ENCODE data around the gene TNFRSF1B.

TNFRSF1B gene

DNA sequence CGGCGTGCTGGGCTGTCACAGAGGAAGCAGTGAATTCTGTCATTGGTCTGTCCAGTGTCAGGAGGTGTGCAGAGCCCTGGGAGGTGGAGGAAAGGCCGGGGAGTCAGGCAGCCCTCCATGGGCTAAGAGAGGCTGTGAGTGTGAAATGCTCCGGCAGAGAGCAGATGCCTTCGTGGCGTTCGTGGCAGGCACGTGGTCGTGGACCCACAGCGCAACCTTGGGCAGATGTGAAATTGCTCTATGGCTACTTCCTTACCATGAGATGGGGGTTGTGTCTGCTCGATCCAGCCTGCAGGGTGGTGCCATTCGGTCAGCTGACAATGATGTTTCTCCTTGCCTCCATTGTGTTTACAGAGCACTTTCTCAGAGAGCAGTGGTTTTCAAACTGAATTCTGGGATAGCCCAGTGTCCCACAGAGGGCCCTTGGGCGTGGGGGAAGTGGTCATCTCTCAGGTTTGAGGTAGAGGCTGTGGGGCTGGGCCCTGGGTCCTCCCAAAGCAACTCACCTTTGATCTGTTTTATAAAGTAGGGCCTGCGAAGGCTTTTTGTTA, 27.9 kb downstream of the TNFRSF1B start:
- no peaks in the 10 kb centered on the region for H3K4me1 ChIP-seq (ENCODE audit: control insufficient read depth, insufficient read depth, low read length)
- H3K36me3 ChIP-seq (ENCODE audit: control insufficient read depth, insufficient read depth, low read length), result peaks cover 2% of the 10 kb centered on the region
- no peak overlapping the region for H3K9ac ChIP-seq (ENCODE audit: low read depth, low read length)
- no peaks in the 10 kb centered on the region for H3K27me3 ChIP-seq (ENCODE audit: control insufficient read depth, insufficient read depth, low read length)
- no peak overlapping the region for H3K4me3 ChIP-seq (ENCODE audit: low read depth, low read length)
- no peaks in the 10 kb centered on the region for H3K9me3 ChIP-seq (ENCODE audit: control insufficient read depth, insufficient read depth, low read length)

DNA sequence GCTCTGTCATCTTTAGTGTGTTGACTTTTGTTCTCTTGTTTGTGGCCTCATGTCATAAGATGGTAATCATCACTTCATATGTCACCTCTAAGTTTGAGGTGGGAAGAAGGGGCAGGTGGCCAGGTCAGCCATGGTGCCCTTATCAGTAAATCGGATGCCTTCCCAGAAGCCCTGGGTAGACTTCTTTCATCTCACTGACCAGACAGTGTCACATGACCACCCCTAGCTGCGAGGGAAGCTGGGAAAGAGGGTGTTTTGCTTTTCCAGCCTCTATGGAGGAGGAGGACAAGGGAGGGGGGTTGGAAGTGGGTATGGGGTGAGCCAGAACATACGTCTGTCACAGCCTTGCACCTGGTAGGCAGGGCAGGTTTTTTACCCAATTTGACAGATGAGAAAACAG, 28.6 kb downstream of the TNFRSF1B start:
- Histone ChIP-seq H3K4me1 (ENCODE audit: control insufficient read depth, insufficient read depth, low read length) (no peaks in the 10 kb centered on the region), H3K27me3 (ENCODE audit: control insufficient read depth, insufficient read depth, low read length) (no peaks in the 10 kb centered on the region), H3K36me3 (ENCODE audit: control insufficient read depth, insufficient read depth, low read length) (no peaks in the 10 kb centered on the region), H3K9ac (ENCODE audit: low read depth, low read length) (no peak overlapping the region), H3K4me3 (ENCODE audit: low read depth, low read length) (no peak overlapping the region), H3K9me3 (ENCODE audit: control insufficient read depth, insufficient read depth, low read length) (no peaks in the 10 kb centered on the region)

GRCh38 chr1:12196641-12197482, 30.1 kb downstream of the TNFRSF1B start:
- Histone ChIP-seq H3K36me3 (ENCODE audit: control insufficient read depth, insufficient read depth, low read length) (no peaks in the 10 kb centered on the region), H3K4me1 (ENCODE audit: control insufficient read depth, insufficient read depth, low read length) (no peaks in the 10 kb centered on the region), H3K9me3 (ENCODE audit: control insufficient read depth, insufficient read depth, low read length) (no peaks in the 10 kb centered on the region), H3K4me3 (ENCODE audit: low read depth, low read length) (no peak overlapping the region), H3K27me3 (ENCODE audit: control insufficient read depth, insufficient read depth, low read length) (no peaks in the 10 kb centered on the region), H3K9ac (ENCODE audit: low read depth, low read length) (no peak overlapping the region)

DNA sequence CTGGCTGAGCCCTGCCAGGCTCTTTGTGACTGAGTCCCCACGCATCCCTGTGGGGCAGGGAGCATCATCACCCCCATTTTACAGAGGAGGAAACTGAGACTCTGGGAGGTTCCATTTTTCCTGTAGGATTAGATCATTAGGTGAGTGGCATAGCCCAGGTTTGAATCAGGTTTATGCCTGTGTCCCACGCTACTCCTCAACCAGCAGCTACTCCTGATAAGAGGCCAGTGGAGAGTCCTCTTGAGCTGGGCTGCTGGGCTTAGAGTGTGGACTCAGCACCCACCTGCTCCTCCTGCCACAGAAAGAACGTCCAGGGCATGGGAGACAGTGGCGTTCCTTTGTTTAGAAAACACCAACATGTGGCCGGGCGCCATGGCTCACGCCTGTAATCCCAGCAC, 30.7 kb downstream of the TNFRSF1B start:
- H3K4me1 ChIP-seq (ENCODE audit: control insufficient read depth, insufficient read depth, low read length), result no peaks in the 10 kb centered on the region
- H3K4me3 ChIP-seq (ENCODE audit: low read depth, low read length), result no peak overlapping the region
- no peaks in the 10 kb centered on the region for H3K27me3 ChIP-seq (ENCODE audit: control insufficient read depth, insufficient read depth, low read length)
- H3K9ac ChIP-seq (ENCODE audit: low read depth, low read length), result no peak overlapping the region
- H3K9me3 ChIP-seq (ENCODE audit: control insufficient read depth, insufficient read depth, low read length), result no peaks in the 10 kb centered on the region
- H3K36me3 ChIP-seq (ENCODE audit: control insufficient read depth, insufficient read depth, low read length), result no peaks in the 10 kb centered on the region

GRCh38 chr1:12200208-12200607, 33.4 kb downstream of the TNFRSF1B start:
- no peak overlapping the region for H3K4me3 ChIP-seq (ENCODE audit: low read depth, low read length)
- H3K9ac ChIP-seq (ENCODE audit: low read depth, low read length), result no peak overlapping the region
- no peaks in the 10 kb centered on the region for H3K36me3 ChIP-seq (ENCODE audit: control insufficient read depth, insufficient read depth, low read length)
- H3K27me3 ChIP-seq (ENCODE audit: control insufficient read depth, insufficient read depth, low read length), result no peaks in the 10 kb centered on the region
- no peaks in the 10 kb centered on the region for H3K9me3 ChIP-seq (ENCODE audit: control insufficient read depth, insufficient read depth, low read length)
- H3K4me1 ChIP-seq (ENCODE audit: control insufficient read depth, insufficient read depth, low read length), result no peaks in the 10 kb centered on the region

DNA sequence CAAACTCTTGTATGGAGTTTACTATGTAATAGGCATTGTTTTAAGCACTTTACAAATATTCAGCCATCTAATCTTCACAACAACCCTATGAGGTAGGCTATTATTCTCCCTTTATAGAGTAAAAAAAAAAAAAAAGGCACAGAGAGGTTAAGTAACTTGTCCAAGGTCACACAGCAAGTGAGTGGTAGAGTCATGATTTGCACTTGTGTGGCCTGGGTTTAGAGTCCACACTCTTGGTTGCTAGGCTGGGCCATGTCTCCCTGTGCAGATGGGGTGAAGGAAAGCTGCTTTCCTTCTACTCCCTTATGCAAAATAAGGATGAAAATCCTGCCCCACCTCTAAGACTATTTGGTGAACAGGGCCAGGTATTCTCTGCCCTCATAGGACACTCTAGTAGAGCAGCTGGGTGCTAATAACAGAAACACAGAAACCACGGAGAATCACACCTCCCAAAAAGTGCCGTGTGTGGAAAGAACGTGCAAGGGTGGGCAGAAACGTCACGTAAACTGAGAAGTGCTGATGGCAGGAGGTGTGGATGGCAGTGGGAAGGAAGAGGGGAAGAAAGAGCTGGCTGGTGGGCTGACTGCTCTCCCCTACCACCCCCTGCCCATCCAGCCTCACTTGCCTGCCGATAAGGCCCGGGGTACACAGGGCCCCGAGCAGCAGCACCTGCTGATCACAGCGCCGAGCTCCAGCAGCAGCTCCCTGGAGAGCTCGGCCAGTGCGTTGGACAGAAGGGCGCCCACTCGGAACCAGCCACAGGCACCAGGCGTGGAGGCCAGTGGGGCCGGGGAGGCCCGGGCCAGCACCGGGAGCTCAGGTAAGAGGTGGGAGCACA, 34.8 kb downstream of the TNFRSF1B start:
- H3K36me3 ChIP-seq (ENCODE audit: control insufficient read depth, insufficient read depth, low read length), result no peaks in the 10 kb centered on the region
- H3K9me3 ChIP-seq (ENCODE audit: control insufficient read depth, insufficient read depth, low read length), result no peaks in the 10 kb centered on the region
- no peak overlapping the region for H3K4me3 ChIP-seq (ENCODE audit: low read depth, low read length)
- no peaks in the 10 kb centered on the region for H3K4me1 ChIP-seq (ENCODE audit: control insufficient read depth, insufficient read depth, low read length)
- H3K9ac ChIP-seq (ENCODE audit: low read depth, low read length), result no peak overlapping the region
- H3K27me3 ChIP-seq (ENCODE audit: control insufficient read depth, insufficient read depth, low read length), result no peaks in the 10 kb centered on the region

DNA sequence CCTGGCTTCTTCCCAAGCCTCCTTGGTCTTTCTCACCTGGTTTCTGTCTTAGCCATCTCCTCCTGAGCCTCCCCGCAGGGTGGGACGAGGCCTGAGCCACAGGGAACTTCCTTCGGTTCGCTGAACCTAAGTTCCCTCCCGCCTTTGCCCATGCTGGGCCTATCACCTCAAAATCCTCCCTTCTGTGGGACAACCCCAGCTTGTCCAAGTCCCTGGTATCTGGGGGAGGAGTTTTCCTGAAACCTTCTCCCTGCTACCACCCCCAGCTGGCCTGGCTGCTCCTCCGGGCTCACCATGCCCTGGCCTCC, 35.4 kb downstream of the TNFRSF1B start:
- H3K9me3 ChIP-seq (ENCODE audit: control insufficient read depth, insufficient read depth, low read length), result no peaks in the 10 kb centered on the region
- H3K4me1 ChIP-seq (ENCODE audit: control insufficient read depth, insufficient read depth, low read length), result no peaks in the 10 kb centered on the region
- no peaks in the 10 kb centered on the region for H3K36me3 ChIP-seq (ENCODE audit: control insufficient read depth, insufficient read depth, low read length)
- H3K4me3 ChIP-seq (ENCODE audit: low read depth, low read length), result no peak overlapping the region
- no peak overlapping the region for H3K9ac ChIP-seq (ENCODE audit: low read depth, low read length)
- H3K27me3 ChIP-seq (ENCODE audit: control insufficient read depth, insufficient read depth, low read length), result no peaks in the 10 kb centered on the region

- Histone ChIP-seq H3K4me3 (ENCODE audit: low read depth, low read length) (no peak overlapping the region), H3K4me1 (ENCODE audit: control insufficient read depth, insufficient read depth, low read length) (no peaks in the 10 kb centered on the region), H3K9me3 (ENCODE audit: control insufficient read depth, insufficient read depth, low read length) (no peaks in the 10 kb centered on the region), H3K36me3 (ENCODE audit: control insufficient read depth, insufficient read depth, low read length) (no peaks in the 10 kb centered on the region), H3K27me3 (ENCODE audit: control insufficient read depth, insufficient read depth, low read length) (no peaks in the 10 kb centered on the region), H3K9ac (ENCODE audit: low read depth, low read length) (no peak overlapping the region)
Measured at GRCh38 chr1:12202577-12202976, 35.8 kb downstream of the TNFRSF1B start.

GRCh38 chr1:12203216-12204007, 36.6 kb downstream of the TNFRSF1B start:
- H3K36me3 ChIP-seq (ENCODE audit: control insufficient read depth, insufficient read depth, low read length), result no peaks in the 10 kb centered on the region
- no peak overlapping the region for H3K4me3 ChIP-seq (ENCODE audit: low read depth, low read length)
- H3K4me1 ChIP-seq (ENCODE audit: control insufficient read depth, insufficient read depth, low read length), result no peaks in the 10 kb centered on the region
- no peaks in the 10 kb centered on the region for H3K9me3 ChIP-seq (ENCODE audit: control insufficient read depth, insufficient read depth, low read length)
- H3K9ac ChIP-seq (ENCODE audit: low read depth, low read length), result no peak overlapping the region
- no peaks in the 10 kb centered on the region for H3K27me3 ChIP-seq (ENCODE audit: control insufficient read depth, insufficient read depth, low read length)

DNA sequence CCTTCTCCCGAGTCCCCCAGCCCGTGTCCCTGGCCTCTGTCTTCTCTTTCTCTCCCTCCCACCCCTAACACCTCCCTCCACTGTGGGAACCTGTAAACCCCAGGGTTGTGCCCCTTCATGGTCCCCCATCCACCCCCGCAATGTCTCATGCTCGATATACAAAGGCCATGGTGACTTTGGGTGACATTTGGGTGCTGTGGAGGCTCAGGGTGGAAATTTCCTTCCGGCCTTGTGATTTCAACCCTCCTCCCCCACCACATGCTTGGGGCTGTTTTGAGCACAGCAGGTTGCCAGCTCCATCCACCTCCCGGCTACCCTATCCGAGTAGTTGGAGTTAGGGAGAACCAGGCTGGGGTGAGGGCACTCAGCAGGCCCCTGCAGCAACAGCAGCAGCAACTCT, 37.3 kb downstream of the TNFRSF1B start:
- H3K9me3 ChIP-seq (ENCODE audit: control insufficient read depth, insufficient read depth, low read length), result no peaks in the 10 kb centered on the region
- no peaks in the 10 kb centered on the region for H3K36me3 ChIP-seq (ENCODE audit: control insufficient read depth, insufficient read depth, low read length)
- H3K9ac ChIP-seq (ENCODE audit: low read depth, low read length), result no peak overlapping the region
- no peak overlapping the region for H3K4me3 ChIP-seq (ENCODE audit: low read depth, low read length)
- H3K4me1 ChIP-seq (ENCODE audit: control insufficient read depth, insufficient read depth, low read length), result no peaks in the 10 kb centered on the region
- H3K27me3 ChIP-seq (ENCODE audit: control insufficient read depth, insufficient read depth, low read length), result no peaks in the 10 kb centered on the region

GRCh38 chr1:12204754-12205658, 38.2 kb downstream of the TNFRSF1B start:
- H3K9me3 ChIP-seq (ENCODE audit: control insufficient read depth, insufficient read depth, low read length), result no peaks in the 10 kb centered on the region
- H3K4me3 ChIP-seq (ENCODE audit: low read depth, low read length), result no peak overlapping the region
- H3K9ac ChIP-seq (ENCODE audit: low read depth, low read length), result no peak overlapping the region
- H3K4me1 ChIP-seq (ENCODE audit: control insufficient read depth, insufficient read depth, low read length), result no peaks in the 10 kb centered on the region
- H3K36me3 ChIP-seq (ENCODE audit: control insufficient read depth, insufficient read depth, low read length), result no peaks in the 10 kb centered on the region
- H3K27me3 ChIP-seq (ENCODE audit: control insufficient read depth, insufficient read depth, low read length), result no peaks in the 10 kb centered on the region
